A549 treated with Hydrocortisone at 1 μM for 4 hours (cell line): ENCODE results near the gene ZNF747. TPM values are rescaled to one million over a fixed set of nuclear protein-coding genes. Genes with fewer than 3 reads are reported as not detected.

Experiments used
- total RNA-seq: library from RNA; stranded (reverse); fragments of 200-300 nt; extraction: Qiagen RNA extraction; gene quantifications from 5 replicates; pipeline ENCODE4 v1.2.3, GENCODE V29; 2022

Gene ZNF747
- 4.0 to 5.0 TPM (median 4.5 TPM) in 5 replicates for total RNA-seq

DNA sequence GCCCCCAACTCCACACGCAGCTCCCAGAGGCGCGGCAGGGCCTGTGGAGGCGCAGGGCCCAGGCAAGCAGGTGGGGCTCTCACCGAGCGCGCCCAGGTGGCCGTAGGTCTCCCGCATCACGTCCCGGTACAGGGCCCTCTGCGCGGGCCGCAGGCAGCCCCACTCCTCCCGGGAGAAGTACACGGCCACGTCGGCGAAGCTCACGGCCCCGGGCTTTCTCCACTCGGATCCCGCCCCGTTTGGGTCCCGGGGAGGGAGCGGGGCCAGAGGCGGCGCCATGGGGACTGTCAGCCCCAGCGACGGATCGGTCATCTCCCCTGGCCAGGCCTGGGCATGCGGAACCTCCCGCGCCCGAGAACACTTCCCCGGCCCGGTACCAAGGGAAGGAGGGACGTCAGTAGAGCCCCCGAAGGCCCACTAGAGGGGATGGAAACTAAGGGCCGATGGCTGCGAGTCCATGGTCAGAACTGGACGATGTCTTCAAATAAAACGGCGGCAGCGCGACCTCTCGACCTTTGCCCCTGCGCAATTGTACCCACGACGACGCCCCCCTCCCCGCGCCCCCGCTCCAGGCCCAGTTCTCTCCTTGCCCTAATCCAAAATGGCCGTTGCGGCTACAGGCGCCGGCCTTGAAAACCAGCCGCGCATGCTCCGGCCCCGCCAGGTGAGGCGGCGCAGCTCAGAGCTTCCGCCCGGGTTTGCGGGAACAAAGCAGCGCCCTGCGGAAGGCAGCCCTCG is at the start of gene ZNF747:
Gene ZNF747 (minus strand): TSS at position 491 of the 738 bp plus-strand sequence. CDS start 179 bp downstream, at position 312.

DNA sequence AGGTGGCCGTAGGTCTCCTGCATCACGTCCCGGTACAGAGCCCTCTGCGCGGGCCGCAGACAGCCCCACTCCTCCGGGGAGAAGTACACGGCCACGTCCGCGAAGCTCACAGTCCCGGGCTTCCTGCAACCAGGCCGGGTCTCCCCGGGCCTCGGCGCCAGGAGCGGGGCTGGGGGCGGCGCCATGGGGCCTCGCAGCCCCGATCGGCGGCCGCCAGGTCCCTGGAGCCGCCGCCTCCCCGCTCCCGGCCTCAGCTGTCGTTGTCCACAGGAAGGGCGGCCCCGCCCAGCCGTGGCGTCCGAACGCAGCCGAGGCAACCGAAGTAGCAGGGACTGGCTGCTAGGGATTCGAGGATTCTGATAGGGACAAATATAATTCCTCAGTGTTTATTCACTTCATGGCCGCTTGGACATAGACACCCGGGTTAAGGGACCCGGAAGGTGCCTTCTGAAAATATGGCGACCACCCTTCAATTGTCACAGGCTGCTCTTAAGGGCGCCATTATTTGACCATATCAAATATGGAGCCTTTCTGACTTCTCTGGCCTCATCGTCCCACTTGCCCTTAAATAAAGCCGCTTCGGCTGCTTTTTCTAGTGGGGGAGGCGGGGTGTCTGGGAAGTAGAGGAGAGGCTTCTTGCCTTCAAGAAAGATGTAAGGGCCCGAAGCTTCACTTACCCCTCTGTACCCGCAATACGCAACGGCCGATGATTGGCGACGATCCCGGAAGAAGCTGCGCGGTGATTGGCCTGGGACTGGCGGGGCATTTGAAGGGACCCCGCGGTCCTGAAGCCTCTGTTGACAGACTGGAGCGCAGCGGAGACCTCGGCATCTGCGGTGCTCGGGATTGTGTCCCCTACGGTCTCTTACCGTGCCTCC is 37.0 kb upstream of the ZNF747 start, which contains the start of gene ZNF688:
Gene ZNF688 (minus strand): TSS at position 270 of the 878 bp plus-strand sequence. CDS start 85 bp downstream, at position 185.

DNA sequence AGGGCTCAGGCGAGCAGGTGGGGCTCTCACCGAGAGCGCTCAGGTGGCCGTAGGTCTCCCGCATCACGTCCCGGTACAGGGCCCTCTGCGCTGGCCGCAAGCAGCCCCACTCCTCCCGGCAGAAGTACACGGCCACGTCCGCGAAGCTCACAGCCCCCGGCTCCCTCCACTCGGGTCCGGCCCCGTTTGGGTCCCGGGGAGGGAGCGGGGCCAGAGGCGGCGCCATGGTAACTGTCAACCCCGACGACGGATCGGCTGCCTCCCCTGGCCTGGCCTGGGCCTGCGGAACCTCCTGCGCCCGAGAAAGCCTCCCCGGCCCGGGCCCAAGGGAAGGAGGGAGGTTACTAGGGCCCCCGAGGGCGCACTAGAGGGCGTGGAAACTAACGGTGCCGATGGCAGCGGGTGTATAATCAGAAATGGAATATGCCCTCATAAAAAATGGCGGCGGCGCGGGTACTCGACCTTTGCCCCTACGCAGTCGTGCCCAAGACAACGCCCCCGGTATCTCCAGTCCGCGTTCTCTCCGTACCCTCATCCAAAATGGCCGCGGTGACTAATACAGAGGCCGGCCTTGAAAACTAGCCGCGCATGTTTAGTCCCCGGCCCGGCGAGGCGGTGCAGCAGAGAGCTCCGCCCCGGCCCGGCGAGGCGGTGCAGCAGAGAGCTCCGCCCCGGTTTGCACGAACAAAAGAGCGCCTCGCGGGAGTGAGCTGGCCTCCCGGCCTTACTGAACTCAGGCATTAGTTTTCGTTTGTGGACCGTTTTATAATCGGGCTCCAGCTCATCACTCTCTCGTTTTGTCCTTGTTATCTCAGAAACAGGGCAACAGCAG is 23.5 kb upstream of the ZNF747 start, which contains the start of gene ZNF764:
Gene ZNF764 (minus strand): TSS at position 418 of the 832 bp plus-strand sequence. CDS start 192 bp downstream, at position 226.

DNA sequence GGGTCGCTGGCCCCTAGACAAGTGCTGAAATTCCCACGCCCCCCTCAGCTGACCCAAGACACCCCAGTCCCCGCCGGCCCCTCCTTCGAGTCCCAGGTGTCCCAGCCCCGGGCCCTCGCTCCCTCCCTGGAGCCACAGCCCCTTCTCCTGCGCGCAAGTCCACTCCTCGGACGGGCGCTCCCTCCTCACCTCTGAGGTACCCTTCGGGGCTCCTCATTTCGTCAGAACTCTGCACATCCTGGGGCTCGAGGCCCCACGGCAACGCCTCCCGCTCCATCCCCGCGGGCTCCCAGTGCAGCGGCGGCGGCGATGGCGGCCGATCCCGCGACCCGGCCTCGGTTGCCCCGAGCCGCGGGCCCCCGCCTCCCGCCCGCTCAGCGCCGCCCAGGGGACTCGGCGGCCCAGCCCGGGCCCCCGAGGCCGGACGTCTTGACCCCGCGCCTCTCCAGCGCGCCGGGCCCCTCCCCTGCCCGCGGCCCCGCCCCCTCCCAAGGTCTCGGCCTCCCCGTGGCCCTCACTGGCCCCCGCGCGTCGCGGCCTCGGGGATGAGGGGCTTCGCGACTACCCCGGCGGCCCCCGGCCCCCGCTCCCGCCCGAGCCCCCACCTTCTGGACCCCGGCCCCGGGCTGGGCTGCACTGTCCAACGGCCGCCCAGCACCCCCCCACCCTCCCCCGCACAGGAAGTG is 8.4 kb downstream of the ZNF747 start, which contains the start of gene ZNF768:
Gene ZNF768 (minus strand): TSS at position 430 of the 686 bp plus-strand sequence. CDS start 153 bp downstream, at position 277.

Other genes starting within 250 kb of the ZNF747 start
- gene CD2BP2, start 179.6 kb downstream of the ZNF747 start, total RNA-seq, result 61.2 to 68.0 TPM (median 65.7 TPM) in 5 replicates
- gene TBC1D10B, start 164.4 kb downstream of the ZNF747 start, total RNA-seq, result 26.1 to 31.4 TPM (median 28.8 TPM) in 5 replicates
- 0.39 to 0.67 TPM in 2 of 5 replicates, not detected in the others for gene MYL11, start 160.1 kb downstream of the ZNF747 start, total RNA-seq
- 0.97 to 2.6 TPM (median 2.1 TPM) in 5 replicates for gene SEPTIN1, start 152.3 kb downstream of the ZNF747 start, total RNA-seq
- gene ZNF48, start 139.4 kb downstream of the ZNF747 start, total RNA-seq, result 12.3 to 13.4 TPM (median 12.9 TPM) in 5 replicates
- gene ZNF771, start 127.3 kb downstream of the ZNF747 start, total RNA-seq, result 2.9 to 6.5 TPM (median 5.4 TPM) in 5 replicates
- gene DCTPP1, start 104.8 kb downstream of the ZNF747 start, total RNA-seq, result 106 to 133 TPM (median 129 TPM) in 5 replicates
- 45.4 to 50.6 TPM (median 46.4 TPM) in 5 replicates for gene SEPHS2, start 89.0 kb downstream of the ZNF747 start, total RNA-seq
- gene ITGAL, start 62.1 kb downstream of the ZNF747 start, total RNA-seq, result 0.03 to 0.18 TPM (median 0.09 TPM) in 5 replicates
- 43.1 to 47.3 TPM (median 44.9 TPM) in 5 replicates for gene ZNF768, start 8.3 kb downstream of the ZNF747 start, total RNA-seq
- 5.1 to 6.1 TPM (median 5.6 TPM) in 5 replicates for gene ZNF764, start 23.5 kb upstream of the ZNF747 start, total RNA-seq
- 5.9 to 6.7 TPM (median 6.1 TPM) in 5 replicates for gene ZNF688, start 36.9 kb upstream of the ZNF747 start, total RNA-seq
- not detected in 5 replicates for gene ZNF785, start 50.8 kb upstream of the ZNF747 start, total RNA-seq
- 7.5 to 9.3 TPM (median 8.4 TPM) in 5 replicates for gene ZNF689, start 75.5 kb upstream of the ZNF747 start, total RNA-seq
- gene PRR14, start 116.1 kb upstream of the ZNF747 start, total RNA-seq, result 19.7 to 26.6 TPM (median 24.4 TPM) in 5 replicates
- gene FBRS, start 123.6 kb upstream of the ZNF747 start, total RNA-seq, result 35.0 to 40.4 TPM (median 39.7 TPM) in 5 replicates
- 12.3 to 22.3 TPM (median 21.9 TPM) in 5 replicates for gene SRCAP, start 164.3 kb upstream of the ZNF747 start, total RNA-seq
- gene PHKG2, start 213.6 kb upstream of the ZNF747 start, total RNA-seq, result 21.9 to 27.8 TPM (median 25.2 TPM) in 5 replicates
- gene CFAP119, start 227.2 kb upstream of the ZNF747 start, total RNA-seq, result 5.2 to 9.2 TPM (median 8.2 TPM) in 5 replicates
- 77.1 to 81.7 TPM (median 80.2 TPM) in 5 replicates for gene RNF40, start 227.5 kb upstream of the ZNF747 start, total RNA-seq